Smooth muscle cell (in vitro differentiated cells): Measurements from ENCODE around the gene GOLGA6L7. TPM values are rescaled to one million over a fixed set of nuclear protein-coding genes. Genes with fewer than 3 reads are reported as not detected.
A peak's percentile ranks its signal among the peaks of the same experiment; 100 is the strongest.

Experiments
- DNase-seq: peaks from one replicate; lab custom pipeline; 2025; ENCODE audit not compliant: unreplicated experiment; lab: John Stamatoyannopoulos, UW
- H2AFZ ChIP-seq: fragments of 200-600 bp; sonication (generic); 2 replicates; pipeline ENCODE4 v1.6.0; 2016; ENCODE audit warnings: antibody characterized with exemption, low read depth, mild to moderate bottlenecking
- H3F3A ChIP-seq: fragments of 200-600 bp; sonication (generic); 2 replicates; pipeline ENCODE4 v1.6.0; 2017; ENCODE audit warnings: antibody characterized with exemption, low read depth
- H3K27ac ChIP-seq: fragments of 200-600 bp; sonication (generic); 2 replicates; pipeline ENCODE4 v1.5.1; 2016; ENCODE audit warnings: low read depth, mild to moderate bottlenecking
- H3K27me3 ChIP-seq: fragments of 200-600 bp; sonication (generic); 2 replicates; pipeline ENCODE4 v1.6.1; 2016; ENCODE audit warnings: low read depth, mild to moderate bottlenecking
- H3K36me3 ChIP-seq: fragments of 200-600 bp; sonication (generic); 2 replicates; pipeline ENCODE4 v1.5.1; 2016; ENCODE audit warnings: low read depth
- H3K4me1 ChIP-seq: fragments of 200-600 bp; sonication (generic); 2 replicates; pipeline ENCODE4 v1.5.1; 2016; ENCODE audit warnings: low read depth
- H3K4me2 ChIP-seq: fragments of 200-600 bp; sonication (generic); 2 replicates; pipeline ENCODE4 v1.6.0; 2016; ENCODE audit warnings: mild to moderate bottlenecking
- H3K4me3 ChIP-seq: fragments of 200-600 bp; sonication (generic); 2 replicates; pipeline ENCODE4 v1.5.1; 2016; ENCODE audit warnings: mild to moderate bottlenecking
- H3K79me2 ChIP-seq: fragments of 200-600 bp; sonication (generic); 2 replicates; pipeline ENCODE4 v1.6.0; 2016; ENCODE audit warnings: low read depth, mild to moderate bottlenecking
- H3K9ac ChIP-seq: fragments of 200-600 bp; sonication (generic); 2 replicates; pipeline ENCODE4 v1.6.0; 2016; ENCODE audit warnings: low read depth
- H3K9me3 ChIP-seq: fragments of 200-600 bp; sonication (generic); replicated peaks from 2 replicates; pipeline ENCODE4 v1.5.1; 2016; ENCODE audit warnings: low read depth
- H4K20me1 ChIP-seq: fragments of 200-600 bp; sonication (generic); 2 replicates; pipeline ENCODE4 v1.6.0; 2016; ENCODE audit warnings: low read depth
- WGBS: methylation state at CpG from one replicate; pipeline ENCODE4 v1.1.7; 2016; ENCODE audit warnings: low lambda C conversion rate; 5-methylcytosine and 5-hydroxymethylcytosine counted together
- polyA plus RNA-seq: library from polyadenylated mRNA; unstranded; fragments of >200 nt; fragmentation: Nextera tagmentation; extraction: Ambion mirVana; gene quantifications from 2 replicates; pipeline ENCODE4 v1.2.1, GENCODE V29; 2016
- total RNA-seq: library from RNA; depleted of rRNA; stranded (reverse); fragments of >200 nt; gene quantifications from 2 replicates; pipeline ENCODE4 v1.2.3, GENCODE V29; 2014
- TF ChIP-seq, protein P1 (sequence below): fragments of 200-600 bp; sonication (generic); IDR thresholded peaks from 2 replicates; pipeline ENCODE4 v1.5.1; 2017; ENCODE audit warnings: borderline replicate concordance, mild to moderate bottlenecking, antibody characterized with exemption; ENCODE audit not compliant: insufficient read depth, poor library complexity, severe bottlenecking

Gene GOLGA6L7
- total and polyA plus RNA-seq, 2 experiments from 2014 or later, result not detected

DNA sequence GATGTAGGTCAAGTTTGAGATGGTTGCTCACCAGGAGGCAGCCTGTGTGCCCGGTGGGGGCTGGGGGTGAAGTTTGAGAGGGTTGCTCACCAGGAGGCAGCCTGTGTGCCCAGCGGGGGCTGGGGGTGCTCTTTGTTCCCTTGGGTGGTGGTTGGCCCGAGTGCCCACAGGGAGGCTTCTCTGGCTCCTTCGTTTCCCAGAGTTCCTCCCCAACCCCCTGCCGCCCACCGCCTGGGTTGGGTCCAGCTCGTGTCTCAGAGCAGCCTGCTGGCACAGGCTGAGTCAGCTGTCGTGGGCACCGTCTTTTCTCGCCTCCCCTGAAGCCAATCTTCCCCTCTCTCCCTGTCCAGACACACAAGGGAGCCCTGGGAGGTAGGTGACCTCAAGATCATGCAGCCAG lies 40.5 kb upstream of the GOLGA6L7 start:
- Histone ChIP-seq H3K9ac (no peak overlapping the region), H3K4me2 (no peak overlapping the region), H3K27me3 (peaks cover 18% of the 10 kb centered on the region), H3K79me2 (no peaks in the 10 kb centered on the region), H3K4me3 (no peak overlapping the region), H3K27ac (no peak overlapping the region), H3K9me3 (no peaks in the 10 kb centered on the region), H2AFZ (no peak overlapping the region), H3K4me1 (peaks cover 21% of the 10 kb centered on the region), H3K36me3 (no peaks in the 10 kb centered on the region), H4K20me1 (no peaks in the 10 kb centered on the region), H3F3A (no peaks in the 10 kb centered on the region)
- TF ChIP-seq, protein P1, sequence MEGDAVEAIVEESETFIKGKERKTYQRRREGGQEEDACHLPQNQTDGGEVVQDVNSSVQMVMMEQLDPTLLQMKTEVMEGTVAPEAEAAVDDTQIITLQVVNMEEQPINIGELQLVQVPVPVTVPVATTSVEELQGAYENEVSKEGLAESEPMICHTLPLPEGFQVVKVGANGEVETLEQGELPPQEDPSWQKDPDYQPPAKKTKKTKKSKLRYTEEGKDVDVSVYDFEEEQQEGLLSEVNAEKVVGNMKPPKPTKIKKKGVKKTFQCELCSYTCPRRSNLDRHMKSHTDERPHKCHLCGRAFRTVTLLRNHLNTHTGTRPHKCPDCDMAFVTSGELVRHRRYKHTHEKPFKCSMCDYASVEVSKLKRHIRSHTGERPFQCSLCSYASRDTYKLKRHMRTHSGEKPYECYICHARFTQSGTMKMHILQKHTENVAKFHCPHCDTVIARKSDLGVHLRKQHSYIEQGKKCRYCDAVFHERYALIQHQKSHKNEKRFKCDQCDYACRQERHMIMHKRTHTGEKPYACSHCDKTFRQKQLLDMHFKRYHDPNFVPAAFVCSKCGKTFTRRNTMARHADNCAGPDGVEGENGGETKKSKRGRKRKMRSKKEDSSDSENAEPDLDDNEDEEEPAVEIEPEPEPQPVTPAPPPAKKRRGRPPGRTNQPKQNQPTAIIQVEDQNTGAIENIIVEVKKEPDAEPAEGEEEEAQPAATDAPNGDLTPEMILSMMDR, result no peak
- 94% methylated on average over 8 of the region's 10 CpGs for whole genome bisulfite sequencing
- no peak for DNase-seq

DNA sequence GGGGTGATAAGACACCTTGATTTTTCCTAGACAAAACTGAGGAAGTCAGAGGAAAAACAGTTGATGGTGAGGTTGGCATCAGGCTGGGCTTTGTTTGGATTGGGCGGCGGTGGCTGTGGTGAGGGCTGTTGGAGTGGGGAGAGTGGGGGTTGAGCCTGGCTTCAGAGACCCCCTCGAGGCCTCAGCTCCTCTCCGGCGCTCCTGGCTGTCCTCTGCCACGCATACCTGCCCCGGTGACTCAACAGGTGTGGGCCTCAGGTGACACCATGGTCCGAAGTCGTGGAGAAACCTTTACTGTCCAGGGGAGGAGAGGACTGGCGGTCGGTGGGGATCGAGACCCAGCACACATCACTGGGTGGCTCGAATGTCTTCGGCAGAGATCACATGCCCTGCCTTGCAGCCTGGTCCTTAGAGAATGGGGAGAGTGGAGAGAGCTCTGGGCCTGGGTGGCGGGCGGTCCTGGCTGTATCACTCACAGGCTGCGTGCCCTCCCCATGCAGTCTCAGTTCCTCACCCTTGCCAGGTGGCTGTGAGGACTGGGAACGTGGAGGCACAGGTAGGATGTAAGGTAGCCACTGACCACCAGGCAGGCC lies 40.0 kb upstream of the GOLGA6L7 start:
- no peaks in the 10 kb centered on the region for H4K20me1 ChIP-seq
- H3K27me3 ChIP-seq, result peaks cover 18% of the 10 kb centered on the region
- DNase-seq, result no peak
- no peaks in the 10 kb centered on the region for H3F3A ChIP-seq
- H3K4me2 ChIP-seq, result no peak overlapping the region
- no peak overlapping the region for H3K27ac ChIP-seq
- H3K36me3 ChIP-seq, result no peaks in the 10 kb centered on the region
- no peaks in the 10 kb centered on the region for H3K79me2 ChIP-seq
- 92% methylated on average over 18 of the region's 18 CpGs for WGBS
- peaks cover 21% of the 10 kb centered on the region for H3K4me1 ChIP-seq
- TF ChIP-seq, protein P1, result no peak
- no peak overlapping the region for H3K9ac ChIP-seq
- no peaks in the 10 kb centered on the region for H3K9me3 ChIP-seq
- H3K4me3 ChIP-seq, result no peak overlapping the region
- no peak overlapping the region for H2AFZ ChIP-seq

DNA sequence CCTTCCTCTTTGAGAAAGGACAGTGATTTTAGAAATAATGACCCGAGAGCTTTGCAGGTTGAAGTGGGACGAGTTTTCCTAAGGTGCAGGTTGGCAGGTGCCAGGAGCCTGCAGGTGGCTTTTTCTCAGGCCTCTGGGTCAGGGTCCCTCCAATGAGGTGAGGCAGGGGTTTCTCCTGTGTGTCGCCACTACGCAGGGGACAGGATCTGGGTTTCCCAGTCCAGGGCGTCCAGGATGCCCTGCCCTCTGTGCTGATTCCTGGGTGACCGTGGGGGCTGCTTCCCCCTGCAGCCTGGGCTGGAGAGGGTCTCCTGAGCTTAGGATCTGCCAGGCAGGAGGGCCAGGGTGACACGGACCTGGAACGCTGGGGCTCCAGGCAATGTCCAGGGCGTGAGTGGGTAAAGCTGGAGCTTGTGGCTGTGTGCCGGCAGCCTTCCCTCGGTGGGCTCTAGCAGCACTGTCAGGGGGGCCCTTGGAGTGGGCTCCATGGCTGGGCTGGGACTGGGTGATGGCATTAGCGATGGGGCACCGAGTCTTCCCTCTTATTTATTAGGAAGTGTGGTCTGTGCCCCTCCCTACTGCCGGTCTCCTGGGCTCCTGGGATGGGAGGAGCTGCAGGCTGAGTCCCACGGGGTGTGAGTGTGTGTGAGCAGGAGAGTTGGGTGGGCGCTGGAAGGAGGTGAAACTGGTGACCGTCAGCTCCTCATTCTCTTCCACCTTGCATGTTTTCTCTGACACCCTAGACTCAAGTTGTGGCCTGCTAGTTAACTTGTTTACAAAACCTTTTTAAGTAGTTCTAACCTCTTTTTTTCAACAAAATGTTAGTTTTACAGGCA lies 39.1 kb upstream of the GOLGA6L7 start:
- Histone ChIP-seq H3K27me3 (peaks cover 18% of the 10 kb centered on the region), H2AFZ (no peak overlapping the region), H4K20me1 (no peaks in the 10 kb centered on the region), H3F3A (no peaks in the 10 kb centered on the region), H3K4me3 (peak overlapping the region; percentile 68), H3K4me2 (peak overlapping the region; percentile 97), H3K9me3 (no peaks in the 10 kb centered on the region), H3K4me1 (peaks cover 21% of the 10 kb centered on the region), H3K27ac (no peak overlapping the region), H3K79me2 (no peaks in the 10 kb centered on the region), H3K36me3 (no peaks in the 10 kb centered on the region), H3K9ac (no peak overlapping the region)
- DNase-seq, result no peak
- 85% methylated on average over 17 of the region's 17 CpGs for WGBS
- TF ChIP-seq, protein P1, result no peak
